NCI-H82 (cell line): ENCODE results near the gene PWWP2B.

Experiments used
- DNase-seq: peaks from one replicate; lab custom pipeline; 2025; lab: John Stamatoyannopoulos, UW

Gene PWWP2B

GRCh38 chr10:132394936-132395703 is 1.9 kb upstream of the PWWP2B start:
- DNase-seq, result no peak

GRCh38 chr10:132395704-132396493 is 1.1 kb upstream of the PWWP2B start:
- no peak for DNase-seq

- peak; percentile 64 for DNase-seq
Observed at GRCh38 chr10:132396494-132397035, 435 bp upstream of the PWWP2B start.

GRCh38 chr10:132397671-132398565 is 918 bp downstream of the PWWP2B start:
- DNase-seq, result peak; percentile 70

- no peak for DNase-seq
Observed at GRCh38 chr10:132398566-132398991, 1.6 kb downstream of the PWWP2B start.

GRCh38 chr10:132399117-132400035 is 2.4 kb downstream of the PWWP2B start:
- DNase-seq, result no peak

GRCh38 chr10:132400041-132400546 is 3.1 kb downstream of the PWWP2B start:
- no peak for DNase-seq

GRCh38 chr10:132400547-132401151 is 3.6 kb downstream of the PWWP2B start:
- DNase-seq, result no peak

- DNase-seq, result no peak
Observed at GRCh38 chr10:132401401-132402118, 4.6 kb downstream of the PWWP2B start.

GRCh38 chr10:132402781-132403241 is 5.8 kb downstream of the PWWP2B start:
- DNase-seq, result no peak

- DNase-seq, result no peak
Observed at GRCh38 chr10:132403511-132404168, 6.6 kb downstream of the PWWP2B start.

GRCh38 chr10:132404169-132404880 is 7.3 kb downstream of the PWWP2B start:
- no peak for DNase-seq

- DNase-seq, result no peak
Observed at GRCh38 chr10:132404911-132405462, 8.0 kb downstream of the PWWP2B start.

- DNase-seq, result no peak
Observed at GRCh38 chr10:132405463-132405991, 8.5 kb downstream of the PWWP2B start.

- no peak for DNase-seq
Observed at GRCh38 chr10:132406181-132406580, 9.2 kb downstream of the PWWP2B start.

GRCh38 chr10:132406750-132407149 is 9.8 kb downstream of the PWWP2B start:
- no peak for DNase-seq

GRCh38 chr10:132407243-132407746 is 10.3 kb downstream of the PWWP2B start:
- no peak for DNase-seq
